Thyroid gland (tissue), 4 donors: ENCODE measurements around the gene CHST13.

ENCODE experiments used
- POLR2A ChIP-seq, 2 donors: fragments of 450-650 bp; IDR thresholded peaks; one replicate each; pipeline ENCODE4 v1.6.1; 2017; ENCODE audit warnings: antibody characterized with exemption in 2 of 2, mild to moderate bottlenecking in 2 of 2, moderate library complexity in 1 of 2
- TF ChIP-seq, protein P1 (sequence below), 6 experiments: fragments of 200-600 bp in 3 of 6; fragments of 450-650 bp in 3 of 6; sonication (generic) in 3 of 6; IDR thresholded peaks; one replicate each; pipeline ENCODE4 v1.5.1; 2016 to 2019; ENCODE audit warnings: antibody characterized with exemption in 6 of 6, mild to moderate bottlenecking in 2 of 6, inconsistent platforms in 1 of 6, moderate library complexity in 1 of 6

DNA sequence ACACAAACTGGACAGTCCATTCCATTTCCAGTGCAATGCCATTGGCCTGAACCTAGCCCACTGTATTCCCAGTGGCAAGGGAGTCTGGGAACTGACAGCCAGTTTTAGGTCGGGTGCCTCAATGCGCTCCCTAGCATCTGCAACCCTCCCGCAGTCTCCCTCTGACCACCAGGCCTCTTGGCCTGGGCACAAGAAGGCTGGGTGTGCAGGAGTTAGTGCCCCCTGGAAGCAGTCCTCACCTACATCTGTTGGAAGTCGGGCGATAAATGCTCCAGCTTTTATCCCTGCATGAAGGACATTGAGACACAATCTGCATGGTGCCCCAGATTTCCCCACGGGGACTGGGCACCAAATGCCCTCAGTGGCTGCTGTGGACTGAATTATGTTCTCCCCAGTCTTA lies 22.1 kb downstream of the CHST13 start:
- TF ChIP-seq, protein P1, sequence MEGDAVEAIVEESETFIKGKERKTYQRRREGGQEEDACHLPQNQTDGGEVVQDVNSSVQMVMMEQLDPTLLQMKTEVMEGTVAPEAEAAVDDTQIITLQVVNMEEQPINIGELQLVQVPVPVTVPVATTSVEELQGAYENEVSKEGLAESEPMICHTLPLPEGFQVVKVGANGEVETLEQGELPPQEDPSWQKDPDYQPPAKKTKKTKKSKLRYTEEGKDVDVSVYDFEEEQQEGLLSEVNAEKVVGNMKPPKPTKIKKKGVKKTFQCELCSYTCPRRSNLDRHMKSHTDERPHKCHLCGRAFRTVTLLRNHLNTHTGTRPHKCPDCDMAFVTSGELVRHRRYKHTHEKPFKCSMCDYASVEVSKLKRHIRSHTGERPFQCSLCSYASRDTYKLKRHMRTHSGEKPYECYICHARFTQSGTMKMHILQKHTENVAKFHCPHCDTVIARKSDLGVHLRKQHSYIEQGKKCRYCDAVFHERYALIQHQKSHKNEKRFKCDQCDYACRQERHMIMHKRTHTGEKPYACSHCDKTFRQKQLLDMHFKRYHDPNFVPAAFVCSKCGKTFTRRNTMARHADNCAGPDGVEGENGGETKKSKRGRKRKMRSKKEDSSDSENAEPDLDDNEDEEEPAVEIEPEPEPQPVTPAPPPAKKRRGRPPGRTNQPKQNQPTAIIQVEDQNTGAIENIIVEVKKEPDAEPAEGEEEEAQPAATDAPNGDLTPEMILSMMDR (IDR thresholded peaks at IDR 0.05): no peak
- TF ChIP-seq POLR2A (IDR thresholded peaks at IDR 0.05): no peak
